H9 (cell line): ENCODE results near the gene C1orf52. TPM values are rescaled to one million over a fixed set of nuclear protein-coding genes. Genes with fewer than 3 reads are reported as not detected.

Experiments used
- DNase-seq: peaks from one replicate; pipeline ENCODE4 v3.0.0-alpha.2; 2017
- H2AFZ ChIP-seq: one replicate; pipeline ENCODE4 v1.6.1; 2013; ENCODE audit warnings: mild to moderate bottlenecking, low read length, control low read depth, moderate library complexity
- H2AK5ac ChIP-seq: 2 replicates; pipeline ENCODE4 v1.6.1; 2013; ENCODE audit warnings: low read length, control low read depth, mixed read lengths; ENCODE audit not compliant: insufficient read length
- H2BK120ac ChIP-seq: one replicate; pipeline ENCODE4 v1.6.1; 2013; ENCODE audit warnings: low read depth, mild to moderate bottlenecking, low read length, control low read depth, inconsistent platforms; ENCODE audit not compliant: poor library complexity, severe bottlenecking
- H2BK12ac ChIP-seq: 2 replicates; pipeline ENCODE4 v1.6.1; 2013; ENCODE audit warnings: low read length, control low read depth, mixed read lengths, low read depth; ENCODE audit not compliant: insufficient read length
- H2BK15ac ChIP-seq: 2 replicates; pipeline ENCODE4 v1.6.1; 2013; ENCODE audit warnings: low read depth, low read length, control low read depth
- H2BK20ac ChIP-seq: one replicate; pipeline ENCODE4 v1.6.1; 2013; ENCODE audit warnings: low read depth, mild to moderate bottlenecking, low read length, control low read depth, inconsistent platforms; ENCODE audit not compliant: poor library complexity, severe bottlenecking
- H2BK5ac ChIP-seq: 2 replicates; pipeline ENCODE4 v1.6.1; 2013; ENCODE audit warnings: low read length, control low read depth, mixed read lengths; ENCODE audit not compliant: insufficient read length
- H3K14ac ChIP-seq: 2 replicates; pipeline ENCODE4 v1.6.1; 2013; ENCODE audit warnings: low read length, control low read depth; ENCODE audit not compliant: insufficient read depth
- H3K18ac ChIP-seq: 2 replicates; pipeline ENCODE4 v1.6.1; 2013; ENCODE audit warnings: low read depth, mild to moderate bottlenecking, mixed read lengths, low read length, control low read depth; ENCODE audit not compliant: insufficient read length
- H3K23ac ChIP-seq: 2 replicates; pipeline ENCODE4 v1.6.1; 2013; ENCODE audit warnings: low read length, control low read depth, mixed read lengths, low read depth; ENCODE audit not compliant: insufficient read length
- H3K23me2 ChIP-seq: 2 replicates; pipeline ENCODE4 v1.6.1; 2013; ENCODE audit warnings: low read depth, mild to moderate bottlenecking, mixed read lengths, low read length, control low read depth; ENCODE audit not compliant: insufficient read length, poor library complexity, severe bottlenecking
- H3K27ac ChIP-seq: 2 replicates; pipeline ENCODE4 v1.5.1; 2013; ENCODE audit warnings: low read length, control low read depth, mixed read lengths, low read depth; ENCODE audit not compliant: insufficient read length
- H3K27me3 ChIP-seq: 2 replicates; pipeline ENCODE4 v1.6.1; 2013; ENCODE audit warnings: low read length, control low read depth, inconsistent platforms; ENCODE audit not compliant: insufficient read depth
- H3K4ac ChIP-seq: 2 replicates; pipeline ENCODE4 v1.6.1; 2013; ENCODE audit warnings: low read depth, mild to moderate bottlenecking, control low read depth, inconsistent platforms, low read length, moderate library complexity
- H3K4me1 ChIP-seq: 2 replicates; pipeline ENCODE4 v1.6.1; 2013; ENCODE audit warnings: low read length, control low read depth, inconsistent platforms; ENCODE audit not compliant: insufficient read depth
- H3K4me2 ChIP-seq: 2 replicates; pipeline ENCODE4 v1.6.1; 2013; ENCODE audit warnings: low read length, control low read depth, mixed read lengths; ENCODE audit not compliant: insufficient read length, insufficient read depth
- H3K56ac ChIP-seq: 2 replicates; pipeline ENCODE4 v1.6.1; 2013; ENCODE audit warnings: low read depth, mild to moderate bottlenecking, mixed read lengths, low read length, control low read depth; ENCODE audit not compliant: insufficient read length
- H3K79me1 ChIP-seq: 2 replicates; pipeline ENCODE4 v1.6.1; 2013; ENCODE audit warnings: low read depth, mild to moderate bottlenecking, moderate library complexity, low read length, control low read depth, inconsistent platforms; ENCODE audit not compliant: insufficient read depth, poor library complexity, severe bottlenecking
- H3K79me2 ChIP-seq: 2 replicates; pipeline ENCODE4 v1.6.1; 2013; ENCODE audit warnings: low read length, control low read depth, inconsistent platforms; ENCODE audit not compliant: insufficient read depth
- H3K9ac ChIP-seq: 2 replicates; pipeline ENCODE4 v1.6.1; 2013; ENCODE audit warnings: low read length, control low read depth, mixed read lengths; ENCODE audit not compliant: insufficient read length; ENCODE audit errors: extremely low read depth
- H3K9me3 ChIP-seq: one replicate; pipeline ENCODE4 v1.6.1; 2013; ENCODE audit warnings: low read depth, low read length, inconsistent platforms; ENCODE audit not compliant: control insufficient read depth
- H3T11ph ChIP-seq: one replicate; pipeline ENCODE4 v1.6.1; 2013; ENCODE audit warnings: mild to moderate bottlenecking, low read length, control low read depth, inconsistent platforms
- H4K20me1 ChIP-seq: one replicate; pipeline ENCODE4 v1.6.1; 2013; ENCODE audit not compliant: control insufficient read depth, insufficient read length, insufficient read depth
- H4K5ac ChIP-seq: 2 replicates; pipeline ENCODE4 v1.6.1; 2013; ENCODE audit warnings: low read depth, mild to moderate bottlenecking, mixed read lengths, low read length, control low read depth; ENCODE audit not compliant: insufficient read length
- H4K8ac ChIP-seq: replicated peaks from 2 replicates; pipeline ENCODE4 v1.6.1; 2013; ENCODE audit warnings: low read length, control low read depth, mixed read lengths, low read depth; ENCODE audit not compliant: insufficient read length
- H4K91ac ChIP-seq: 2 replicates; pipeline ENCODE4 v1.6.1; 2013; ENCODE audit warnings: low read depth, mild to moderate bottlenecking, moderate library complexity, mixed read lengths, low read length, control low read depth; ENCODE audit not compliant: insufficient read length
- H3K27ac Mint-ChIP-seq, 3 experiments: 2 replicates in 2 of 3; 3 replicates in 1 of 3; pipeline ENCODE4 v1.8.0; 2020 to 2021; ENCODE audit warnings: mixed read lengths in 3 of 3, mild to moderate bottlenecking in 1 of 3, moderate library complexity in 1 of 3
- H3K27me3 Mint-ChIP-seq: 2 replicates; pipeline ENCODE4 v1.8.0; 2021; ENCODE audit warnings: low read depth, mild to moderate bottlenecking, moderate library complexity, mixed read lengths
- H3K36me3 Mint-ChIP-seq, 3 experiments: 2 replicates in 2 of 3; 3 replicates in 1 of 3; pipeline ENCODE4 v1.8.0; 2020 to 2021; ENCODE audit warnings: low read depth in 3 of 3, mixed read lengths in 3 of 3; ENCODE audit not compliant: insufficient read depth in 1 of 3
- H3K4me1 Mint-ChIP-seq, 2 experiments: 2 replicates each; pipeline ENCODE4 v1.8.0; 2020; ENCODE audit warnings: mixed read lengths in 2 of 2
- H3K4me3 Mint-ChIP-seq, 2 experiments: 2 replicates in 1 of 2; 3 replicates in 1 of 2; pipeline ENCODE4 v1.8.0; 2020 to 2021; ENCODE audit warnings: mild to moderate bottlenecking in 2 of 2, mixed read lengths in 2 of 2, moderate library complexity in 1 of 2
- H3K9me3 Mint-ChIP-seq, 2 experiments: 2 replicates in 1 of 2; 3 replicates in 1 of 2; pipeline ENCODE4 v1.8.0; 2020; ENCODE audit warnings: mild to moderate bottlenecking in 2 of 2, mixed read lengths in 2 of 2, moderate library complexity in 1 of 2
- CTCF ChIP-seq: fragments of 200-600 bp; sonication (generic); conservative IDR thresholded peaks from 3 replicates; pipeline ENCODE4 v1.8.0; 2021; ENCODE audit warnings: antibody characterized with exemption, mild to moderate bottlenecking
- WGBS: extraction: QIAGEN DNeasy Blood & Tissue Kit; methylation state at CpG from one replicate; pipeline ENCODE4 v1.1.7; 2013; ENCODE audit warnings: missing lambda C conversion rate, low lambda C conversion rate, mixed read lengths; ENCODE audit not compliant: insufficient read length; ENCODE audit errors: extremely low coverage; 5-methylcytosine and 5-hydroxymethylcytosine counted together
- total RNA-seq: library from RNA; stranded (reverse); gene quantifications from 2 replicates; pipeline ENCODE4 v1.2.1, GENCODE V29; 2021

Gene C1orf52
- total RNA-seq, 1 experiment from 2014 or later: 45.1 TPM

- no peaks in the 10 kb centered on the region for H3K9me3 ChIP-seq
- H3K9ac ChIP-seq: peak within 1 kb of the TSS; percentile 86
- DNase-seq: peak; percentile 99
- TF ChIP-seq CTCF: no peak
- H3K4me1 ChIP-seq: 0 out of 2 replicates have a peak, but pooled peaks cover 2% of the 10 kb centered on the region
- H4K8ac ChIP-seq: no peak within 1 kb of the TSS
- H3K56ac ChIP-seq: no peak within 1 kb of the TSS
- no peak within 1 kb of the TSS for H2AK5ac ChIP-seq
- no peak within 1 kb of the TSS for H2BK20ac ChIP-seq
- peaks cover 2% of the 10 kb centered on the region; the same call in 1 of the 2 replicates for H3K79me2 ChIP-seq
- H3K18ac ChIP-seq: peak within 1 kb of the TSS; percentile 24
- H3K4ac ChIP-seq: no peak within 1 kb of the TSS
- peak within 1 kb of the TSS; percentile 51; the same call in 1 of the 2 replicates for H3K14ac ChIP-seq
- no peak within 1 kb of the TSS for H3K23ac ChIP-seq
- no peak within 1 kb of the TSS for H3T11ph ChIP-seq
- no peak within 1 kb of the TSS for H2BK15ac ChIP-seq
- H3K4me2 ChIP-seq: peak within 1 kb of the TSS; percentile 81
- H3K9me3 Mint-ChIP-seq: no peaks in the 10 kb centered on the region
- H3K4me1 Mint-ChIP-seq: peaks cover 25 to 37% of the 10 kb centered on the region in 2 experiments
- H4K20me1 ChIP-seq: no peaks in the 10 kb centered on the region
- WGBS: no CpG with 5 or more reads among the region's 78 CpGs
- H3K27me3 ChIP-seq: no peaks in the 10 kb centered on the region
- peaks cover 0 to 9% (median under 1%) of the 10 kb centered on the region in 3 experiments; a peak in 5 of 7 replicates for H3K36me3 Mint-ChIP-seq
- no peak within 1 kb of the TSS for H2AFZ ChIP-seq
- peak within 1 kb of the TSS; percentile 86 to 90 for H3K4me3 Mint-ChIP-seq
- H3K27ac Mint-ChIP-seq: peak within 1 kb of the TSS; percentile 82 to 96 (median 94); a peak in 6 of 7 replicates
- no peaks in the 10 kb centered on the region for H3K79me1 ChIP-seq
- no peaks in the 10 kb centered on the region for H3K27me3 Mint-ChIP-seq
- no peak within 1 kb of the TSS for H2BK5ac ChIP-seq
- H2BK120ac ChIP-seq: no peak within 1 kb of the TSS
- H4K91ac ChIP-seq: no peak within 1 kb of the TSS
- peaks cover 6% of the 10 kb centered on the region for H3K23me2 ChIP-seq
- no peak within 1 kb of the TSS for H2BK12ac ChIP-seq
- H4K5ac ChIP-seq: no peak within 1 kb of the TSS
- peak within 1 kb of the TSS; percentile 22 for H3K27ac ChIP-seq
These were observed 16.9 kb upstream of the C1orf52 start, which contains the start of gene BCL10 for GRCh38 chr1:85276215-85276977. TSS of gene BCL10 (minus strand) at chr1:85276632. CDS start at chr1:85276352, 280 bp downstream.
